Effector memory CD4-positive, alpha-beta T cell (primary cell): ENCODE results near the gene SSTR3.
"Not testable (repeated sequence)": the region's sequence is repeated elsewhere in the genome, so short reads cannot be mapped to it uniquely, and the experiment has no call there.

ENCODE experiments used
- DNase-seq, 3 donors: peaks; one replicate each; pipeline ENCODE4 v3.0.0-alpha.2; 2020
- H3K27ac ChIP-seq: 2 replicates; pipeline ENCODE4 v1.7.0; 2013; ENCODE audit warnings: mild to moderate bottlenecking, low read length, moderate library complexity; ENCODE audit not compliant: insufficient read depth, poor library complexity, severe bottlenecking
- H3K27me3 ChIP-seq: replicated peaks from 2 replicates; pipeline ENCODE4 v1.7.0; 2013; ENCODE audit warnings: mild to moderate bottlenecking, low read length; ENCODE audit not compliant: insufficient read depth, control insufficient read depth, poor library complexity, severe bottlenecking
- H3K36me3 ChIP-seq: 2 replicates; pipeline ENCODE4 v1.7.0; 2013; ENCODE audit warnings: mild to moderate bottlenecking, low read length, moderate library complexity; ENCODE audit not compliant: control insufficient read depth, insufficient read depth
- H3K4me1 ChIP-seq: 2 replicates; pipeline ENCODE4 v1.7.0; 2013; ENCODE audit warnings: low read length, mild to moderate bottlenecking; ENCODE audit not compliant: control insufficient read depth, insufficient read depth, poor library complexity, severe bottlenecking
- H3K4me3 ChIP-seq: 2 replicates; pipeline ENCODE4 v1.7.0; 2013; ENCODE audit warnings: low read length, low read depth, mild to moderate bottlenecking; ENCODE audit not compliant: insufficient read depth, poor library complexity, severe bottlenecking
- H3K9me3 ChIP-seq: 2 replicates; pipeline ENCODE4 v1.7.0; 2013; ENCODE audit warnings: mild to moderate bottlenecking, low read length, moderate library complexity; ENCODE audit not compliant: control insufficient read depth

The SSTR3 gene

GRCh38 chr22:37254209-37254866, 42.1 kb upstream of the SSTR3 start:
- H3K27ac ChIP-seq: no peak overlapping the region
- no peaks in the 10 kb centered on the region for H3K9me3 ChIP-seq
- no peaks in the 10 kb centered on the region for H3K27me3 ChIP-seq
- H3K4me1 ChIP-seq: peaks cover 1% of the 10 kb centered on the region
- no peak for DNase-seq
- H3K36me3 ChIP-seq: no peaks in the 10 kb centered on the region
- no peak overlapping the region for H3K4me3 ChIP-seq

- Histone ChIP-seq H3K36me3 (no peaks in the 10 kb centered on the region), H3K4me1 (no peaks in the 10 kb centered on the region), H3K27me3 (no peaks in the 10 kb centered on the region), H3K4me3 (no peak overlapping the region), H3K27ac (no peak overlapping the region), H3K9me3 (no peaks in the 10 kb centered on the region)
- no peak for DNase-seq
Observed at GRCh38 chr22:37253126-37253660, 40.9 kb upstream of the SSTR3 start.

- not testable (repeated sequence) for H3K36me3 ChIP-seq, H3K27ac ChIP-seq, H3K4me3 ChIP-seq, DNase-seq, H3K9me3 ChIP-seq, H3K4me1 ChIP-seq, H3K27me3 ChIP-seq
Observed at GRCh38 chr22:37251836-37252235, 39.6 kb upstream of the SSTR3 start.

GRCh38 chr22:37249986-37250385, 37.7 kb upstream of the SSTR3 start:
- Histone ChIP-seq H3K36me3 (no peaks in the 10 kb centered on the region), H3K27ac (no peak overlapping the region), H3K9me3 (no peaks in the 10 kb centered on the region), H3K4me3 (no peak overlapping the region), H3K4me1 (peaks cover 3% of the 10 kb centered on the region), H3K27me3 (no peaks in the 10 kb centered on the region)
- DNase-seq: no peak

GRCh38 chr22:37248251-37248650, 36.0 kb upstream of the SSTR3 start:
- H3K4me3 ChIP-seq: no peak overlapping the region
- H3K4me1 ChIP-seq: peaks cover 12% of the 10 kb centered on the region
- no peaks in the 10 kb centered on the region for H3K9me3 ChIP-seq
- no peak overlapping the region for H3K27ac ChIP-seq
- no peak for DNase-seq
- H3K27me3 ChIP-seq: no peaks in the 10 kb centered on the region
- no peaks in the 10 kb centered on the region for H3K36me3 ChIP-seq

- peak overlapping the region; percentile 87 for H3K27ac ChIP-seq
Observed at GRCh38 chr22:37245740-37246139, 33.5 kb upstream of the SSTR3 start.

GRCh38 chr22:37244922-37245722, 32.8 kb upstream of the SSTR3 start:
- no peaks in the 10 kb centered on the region for H3K9me3 ChIP-seq
- peak overlapping the region; percentile 90 for H3K4me3 ChIP-seq
- no peaks in the 10 kb centered on the region for H3K27me3 ChIP-seq
- peak overlapping the region; percentile 87 for H3K27ac ChIP-seq
- DNase-seq: no peak
- peaks cover 33% of the 10 kb centered on the region for H3K4me1 ChIP-seq
- H3K36me3 ChIP-seq: peaks cover 9% of the 10 kb centered on the region

More at GRCh38 chr22:37245740-37246139, 33.5 kb upstream of the SSTR3 start:
- DNase-seq: no peak
- H3K36me3 ChIP-seq: peaks cover 2% of the 10 kb centered on the region
- peaks cover 26% of the 10 kb centered on the region for H3K4me1 ChIP-seq
- no peaks in the 10 kb centered on the region for H3K27me3 ChIP-seq
- H3K9me3 ChIP-seq: no peaks in the 10 kb centered on the region
- H3K4me3 ChIP-seq: no peak overlapping the region

- peak; percentile 78 to 84 (median 79) for DNase-seq
- no peaks in the 10 kb centered on the region for H3K27me3 ChIP-seq
- H3K27ac ChIP-seq: peak within 1 kb of the TSS; percentile 87
Observed at GRCh38 chr22:37244114-37244921, 32.0 kb upstream of the SSTR3 start, which contains the start of gene RAC2. Gene RAC2, minus strand, starts transcription at chr22:37244269. Its CDS starts 121 bp downstream, at chr22:37244148.

GRCh38 chr22:37243402-37244113, 31.3 kb upstream of the SSTR3 start:
- no peaks in the 10 kb centered on the region for H3K27me3 ChIP-seq
- peaks cover 18% of the 10 kb centered on the region for H3K36me3 ChIP-seq
- peak overlapping the region; percentile 90 for H3K4me3 ChIP-seq
- peaks cover 48% of the 10 kb centered on the region for H3K4me1 ChIP-seq
- DNase-seq: no peak
- peak overlapping the region; percentile 87 for H3K27ac ChIP-seq
- no peaks in the 10 kb centered on the region for H3K9me3 ChIP-seq

More at GRCh38 chr22:37244114-37244921, 32.0 kb upstream of the SSTR3 start, which contains the start of gene RAC2:
- Histone ChIP-seq H3K36me3 (peaks cover 16% of the 10 kb centered on the region), H3K4me3 (peak within 1 kb of the TSS; percentile 90), H3K4me1 (peaks cover 41% of the 10 kb centered on the region), H3K9me3 (no peaks in the 10 kb centered on the region)
